ENCODE results near the gene MYOF.
A peak's percentile ranks its signal among the peaks of the same experiment; 100 is the strongest.

The MYOF gene

DNA sequence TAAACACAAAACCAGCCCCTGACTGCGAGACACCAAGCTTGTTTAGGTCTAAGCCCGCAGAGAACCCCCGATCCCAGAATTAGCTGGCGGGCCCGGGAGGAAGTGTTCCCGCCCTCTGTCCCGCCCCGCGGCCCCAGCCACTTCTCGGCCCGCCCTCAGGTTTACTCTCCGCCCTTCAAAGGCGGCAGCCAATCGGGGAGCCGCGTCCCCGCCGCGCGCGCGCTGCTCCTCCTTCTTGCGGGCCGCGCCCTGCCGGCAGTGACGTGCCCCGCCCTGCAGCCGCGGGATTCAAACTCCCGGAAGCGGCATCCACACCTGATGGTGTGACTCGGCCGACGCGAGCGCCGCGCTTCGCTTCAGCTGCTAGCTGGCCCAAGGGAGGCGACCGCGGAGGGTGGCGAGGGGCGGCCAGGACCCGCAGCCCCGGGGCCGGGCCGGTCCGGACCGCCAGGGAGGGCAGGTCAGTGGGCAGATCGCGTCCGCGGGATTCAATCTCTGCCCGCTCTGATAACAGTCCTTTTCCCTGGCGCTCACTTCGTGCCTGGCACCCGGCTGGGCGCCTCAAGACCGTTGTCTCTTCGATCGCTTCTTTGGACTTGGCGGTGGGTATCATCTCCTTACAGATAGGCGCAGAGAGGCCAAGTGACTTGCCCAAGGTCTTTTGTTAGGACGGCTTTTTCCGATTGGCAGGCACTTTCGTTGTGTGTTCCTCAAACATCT is 14.3 kb upstream of the MYOF start, which contains the start of gene CEP55:
Gene CEP55, plus strand, starts transcription at position 291 of the 720 bp plus-strand sequence. CDS start 3,440 bp downstream, outside the sequence.
- H3K4me3 Mint-ChIP-seq: peak within 1 kb of the TSS; percentile 92
- H3K27me3 Mint-ChIP-seq (ENCODE audit: low read depth): no peaks in the 10 kb centered on the region
- H3K27ac Mint-ChIP-seq: peak within 1 kb of the TSS; percentile 90
- peaks cover 44% of the 10 kb centered on the region for H3K4me1 Mint-ChIP-seq (ENCODE audit: low read depth)
- peaks cover 22% of the 10 kb centered on the region for H3K36me3 Mint-ChIP-seq (ENCODE audit: low read depth)
- no peaks in the 10 kb centered on the region for H3K9me3 Mint-ChIP-seq
- peak; percentile 96 for DNase-seq (ENCODE audit: low spot score)

GRCh38 chr10:93495654-93496321 is 13.7 kb upstream of the MYOF start:
- Mint-ChIP-seq H3K4me1 (ENCODE audit: low read depth) (peaks cover 42% of the 10 kb centered on the region), H3K27ac (peak overlapping the region; percentile 90), H3K9me3 (no peaks in the 10 kb centered on the region), H3K36me3 (ENCODE audit: low read depth) (peaks cover 20% of the 10 kb centered on the region), H3K4me3 (peak overlapping the region; percentile 92), H3K27me3 (ENCODE audit: low read depth) (no peaks in the 10 kb centered on the region)
- no peak for DNase-seq (ENCODE audit: low spot score)

GRCh38 chr10:93494494-93494893 is 12.4 kb upstream of the MYOF start:
- Mint-ChIP-seq H3K27me3 (ENCODE audit: low read depth) (no peaks in the 10 kb centered on the region), H3K4me1 (ENCODE audit: low read depth) (peaks cover 30% of the 10 kb centered on the region), H3K9me3 (no peaks in the 10 kb centered on the region), H3K27ac (no peak overlapping the region), H3K36me3 (ENCODE audit: low read depth) (peaks cover 8% of the 10 kb centered on the region), H3K4me3 (no peak overlapping the region)
- DNase-seq (ENCODE audit: low spot score): no peak

DNA sequence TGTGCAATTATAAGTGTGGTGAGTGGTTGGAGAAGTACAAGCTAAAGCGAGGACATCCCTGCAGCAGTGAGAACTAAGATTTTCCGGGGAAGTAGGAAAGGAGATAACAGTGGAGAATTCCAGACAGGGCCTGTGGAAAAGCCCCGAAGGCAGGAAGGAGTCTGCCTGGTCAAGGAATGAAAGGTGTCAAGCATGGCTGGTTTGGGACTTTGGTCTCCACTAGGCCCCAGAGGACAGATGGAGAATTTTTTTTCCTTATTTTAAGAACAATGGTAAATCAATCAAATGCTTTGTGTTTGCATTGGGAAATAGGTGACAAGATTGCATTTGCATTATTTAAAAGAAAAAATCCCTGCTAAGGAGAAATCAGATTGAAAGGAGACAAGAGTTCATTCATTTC is 11.0 kb upstream of the MYOF start:
- no peak overlapping the region for H3K27ac Mint-ChIP-seq
- no peaks in the 10 kb centered on the region for H3K9me3 Mint-ChIP-seq
- no peaks in the 10 kb centered on the region for H3K27me3 Mint-ChIP-seq (ENCODE audit: low read depth)
- no peak overlapping the region for H3K4me3 Mint-ChIP-seq
- DNase-seq (ENCODE audit: low spot score): no peak
- H3K4me1 Mint-ChIP-seq (ENCODE audit: low read depth): peaks cover 21% of the 10 kb centered on the region
- peaks cover 4% of the 10 kb centered on the region for H3K36me3 Mint-ChIP-seq (ENCODE audit: low read depth)

DNA sequence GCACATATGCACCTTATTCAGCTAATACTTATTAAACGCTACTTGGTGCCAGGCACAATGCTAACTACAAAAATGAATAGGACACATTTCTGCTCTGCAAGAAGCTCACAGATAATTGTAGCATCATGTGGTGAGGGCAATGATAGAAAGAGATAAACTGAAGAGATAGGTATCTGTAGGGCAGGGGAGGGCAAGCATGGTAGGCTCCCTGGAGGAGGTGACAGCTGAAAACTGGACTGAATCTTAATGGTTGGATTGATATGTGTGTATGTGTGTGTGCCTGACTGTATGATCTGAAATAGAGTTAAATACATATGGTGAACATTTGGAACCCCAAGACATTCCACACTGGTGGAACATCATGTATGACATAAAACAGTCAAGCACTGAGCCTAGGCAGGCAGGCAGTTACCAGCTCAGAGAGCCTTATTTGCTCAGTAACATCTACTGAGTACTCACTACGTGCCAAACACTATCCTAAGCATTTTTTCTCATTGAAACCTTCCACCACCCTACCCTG is 9.5 kb upstream of the MYOF start:
- Mint-ChIP-seq H3K4me1 (ENCODE audit: low read depth) (peaks cover 14% of the 10 kb centered on the region), H3K27me3 (ENCODE audit: low read depth) (no peaks in the 10 kb centered on the region), H3K4me3 (no peak overlapping the region), H3K27ac (no peak overlapping the region), H3K36me3 (ENCODE audit: low read depth) (no peaks in the 10 kb centered on the region), H3K9me3 (no peaks in the 10 kb centered on the region)
- no peak for DNase-seq (ENCODE audit: low spot score)

DNA sequence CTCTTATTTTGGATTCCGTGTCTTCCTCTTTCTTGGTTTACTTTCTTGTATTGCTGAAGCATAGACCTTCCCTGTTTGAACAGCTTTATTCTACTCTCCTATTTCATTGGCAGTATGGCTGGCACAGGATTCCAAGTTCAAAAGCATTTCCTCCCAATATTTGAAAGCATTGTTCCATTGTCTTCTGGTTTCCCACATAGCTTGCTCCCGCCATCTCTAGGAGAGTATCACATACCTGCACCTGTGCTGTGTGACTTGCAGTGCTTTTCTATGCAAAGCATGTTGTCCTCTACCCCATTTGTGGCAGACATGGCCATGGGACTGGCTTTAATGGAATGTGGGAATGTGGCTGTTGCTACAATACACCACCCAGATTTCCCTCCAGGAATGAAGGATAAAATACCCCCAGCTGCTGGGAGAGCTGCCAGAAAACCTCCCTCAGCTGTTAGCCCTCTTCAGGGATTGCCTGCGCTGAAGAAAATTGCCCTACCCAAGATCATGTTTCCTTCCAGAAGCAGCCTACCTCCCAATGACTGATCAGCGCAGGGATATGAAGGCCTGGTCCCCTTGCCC is 6.9 kb upstream of the MYOF start:
- no peak overlapping the region for H3K27ac Mint-ChIP-seq
- H3K27me3 Mint-ChIP-seq (ENCODE audit: low read depth): no peaks in the 10 kb centered on the region
- no peaks in the 10 kb centered on the region for H3K9me3 Mint-ChIP-seq

DNA sequence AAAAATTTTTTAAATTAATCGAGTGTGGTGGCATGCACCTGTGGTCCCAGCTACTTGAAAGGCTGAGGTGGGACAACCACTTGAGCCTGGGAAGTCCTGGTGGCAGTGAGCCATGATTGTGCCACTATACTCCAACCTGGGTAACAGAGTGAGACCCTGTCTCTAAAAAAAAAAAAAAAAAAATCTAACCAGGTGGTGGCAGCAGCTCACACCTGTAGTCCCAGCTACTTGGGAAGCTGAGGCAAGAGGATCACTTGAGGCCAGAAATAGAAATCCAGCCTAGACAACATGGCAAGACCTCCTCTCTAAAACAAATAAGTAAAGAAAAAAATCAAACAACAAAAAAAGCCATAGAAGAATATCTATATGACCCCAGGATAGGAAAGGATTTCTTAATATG is 3.6 kb upstream of the MYOF start:
- no peak overlapping the region for H3K27ac Mint-ChIP-seq
- peaks cover 17% of the 10 kb centered on the region for H3K4me1 Mint-ChIP-seq (ENCODE audit: low read depth)
- no peak for DNase-seq (ENCODE audit: low spot score)
- no peak overlapping the region for H3K4me3 Mint-ChIP-seq
- no peaks in the 10 kb centered on the region for H3K27me3 Mint-ChIP-seq (ENCODE audit: low read depth)
- no peaks in the 10 kb centered on the region for H3K36me3 Mint-ChIP-seq (ENCODE audit: low read depth)
- H3K9me3 Mint-ChIP-seq: no peaks in the 10 kb centered on the region

More for the DNA sequence above, 6.9 kb upstream of the MYOF start:
- H3K36me3 Mint-ChIP-seq (ENCODE audit: low read depth): no peaks in the 10 kb centered on the region
- H3K4me3 Mint-ChIP-seq: no peak overlapping the region
- DNase-seq (ENCODE audit: low spot score): no peak
- peaks cover 6% of the 10 kb centered on the region for H3K4me1 Mint-ChIP-seq (ENCODE audit: low read depth)

GRCh38 chr10:93481637-93482144 is 443 bp downstream of the MYOF start:
- peak overlapping the region; percentile 87 for H3K27ac Mint-ChIP-seq
- H3K27me3 Mint-ChIP-seq (ENCODE audit: low read depth): no peaks in the 10 kb centered on the region
- H3K36me3 Mint-ChIP-seq (ENCODE audit: low read depth): no peaks in the 10 kb centered on the region
- H3K4me3 Mint-ChIP-seq: peak overlapping the region; percentile 94
- no peaks in the 10 kb centered on the region for H3K9me3 Mint-ChIP-seq
- H3K4me1 Mint-ChIP-seq (ENCODE audit: low read depth): peaks cover 19% of the 10 kb centered on the region
- DNase-seq (ENCODE audit: low spot score): no peak

DNA sequence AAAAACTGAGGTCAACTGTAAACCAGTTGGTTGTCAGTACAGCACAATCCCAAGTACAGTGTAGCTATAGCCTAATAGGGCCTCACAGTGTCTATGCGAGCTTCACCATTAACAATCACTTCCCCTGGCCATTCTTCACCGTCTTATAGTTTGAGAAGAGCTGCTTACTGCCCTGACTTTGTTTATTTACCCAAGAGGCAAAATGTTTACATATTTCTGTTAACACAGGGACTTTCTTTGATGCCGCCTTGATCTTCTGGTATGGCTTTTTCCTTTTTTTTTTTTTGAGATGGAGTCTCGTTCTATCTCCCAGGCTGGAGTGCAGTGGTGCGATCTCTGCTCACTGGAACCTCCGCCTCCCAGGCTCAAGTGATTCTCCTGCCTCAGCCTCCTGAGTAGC is 3.3 kb downstream of the MYOF start:
- DNase-seq (ENCODE audit: low spot score): no peak
- no peak overlapping the region for H3K4me3 Mint-ChIP-seq
- H3K36me3 Mint-ChIP-seq (ENCODE audit: low read depth): no peaks in the 10 kb centered on the region
- H3K27ac Mint-ChIP-seq: no peak overlapping the region
- H3K27me3 Mint-ChIP-seq (ENCODE audit: low read depth): no peaks in the 10 kb centered on the region
- H3K4me1 Mint-ChIP-seq (ENCODE audit: low read depth): peaks cover 19% of the 10 kb centered on the region
- H3K9me3 Mint-ChIP-seq: no peaks in the 10 kb centered on the region

GRCh38 chr10:93476756-93477155 is 5.4 kb downstream of the MYOF start:
- no peaks in the 10 kb centered on the region for H3K36me3 Mint-ChIP-seq (ENCODE audit: low read depth)
- H3K27me3 Mint-ChIP-seq (ENCODE audit: low read depth): no peaks in the 10 kb centered on the region
- peaks cover 11% of the 10 kb centered on the region for H3K4me1 Mint-ChIP-seq (ENCODE audit: low read depth)
- H3K4me3 Mint-ChIP-seq: no peak overlapping the region
- no peak overlapping the region for H3K27ac Mint-ChIP-seq
- DNase-seq (ENCODE audit: low spot score): no peak
- no peaks in the 10 kb centered on the region for H3K9me3 Mint-ChIP-seq

- no peaks in the 10 kb centered on the region for H3K36me3 Mint-ChIP-seq (ENCODE audit: low read depth)
- H3K4me1 Mint-ChIP-seq (ENCODE audit: low read depth): peaks cover 3% of the 10 kb centered on the region
- no peaks in the 10 kb centered on the region for H3K9me3 Mint-ChIP-seq
- H3K4me3 Mint-ChIP-seq: no peak overlapping the region
- no peak overlapping the region for H3K27ac Mint-ChIP-seq
- no peaks in the 10 kb centered on the region for H3K27me3 Mint-ChIP-seq (ENCODE audit: low read depth)
- no peak for DNase-seq (ENCODE audit: low spot score)
Observed at GRCh38 chr10:93475871-93476270, 6.3 kb downstream of the MYOF start.

- Mint-ChIP-seq H3K27ac (no peak overlapping the region), H3K4me3 (no peak overlapping the region), H3K4me1 (ENCODE audit: low read depth) (peaks cover 2% of the 10 kb centered on the region), H3K9me3 (no peaks in the 10 kb centered on the region), H3K36me3 (ENCODE audit: low read depth) (no peaks in the 10 kb centered on the region), H3K27me3 (ENCODE audit: low read depth) (no peaks in the 10 kb centered on the region)
- DNase-seq (ENCODE audit: low spot score): no peak
Observed at GRCh38 chr10:93475227-93475626, 6.9 kb downstream of the MYOF start.

DNA sequence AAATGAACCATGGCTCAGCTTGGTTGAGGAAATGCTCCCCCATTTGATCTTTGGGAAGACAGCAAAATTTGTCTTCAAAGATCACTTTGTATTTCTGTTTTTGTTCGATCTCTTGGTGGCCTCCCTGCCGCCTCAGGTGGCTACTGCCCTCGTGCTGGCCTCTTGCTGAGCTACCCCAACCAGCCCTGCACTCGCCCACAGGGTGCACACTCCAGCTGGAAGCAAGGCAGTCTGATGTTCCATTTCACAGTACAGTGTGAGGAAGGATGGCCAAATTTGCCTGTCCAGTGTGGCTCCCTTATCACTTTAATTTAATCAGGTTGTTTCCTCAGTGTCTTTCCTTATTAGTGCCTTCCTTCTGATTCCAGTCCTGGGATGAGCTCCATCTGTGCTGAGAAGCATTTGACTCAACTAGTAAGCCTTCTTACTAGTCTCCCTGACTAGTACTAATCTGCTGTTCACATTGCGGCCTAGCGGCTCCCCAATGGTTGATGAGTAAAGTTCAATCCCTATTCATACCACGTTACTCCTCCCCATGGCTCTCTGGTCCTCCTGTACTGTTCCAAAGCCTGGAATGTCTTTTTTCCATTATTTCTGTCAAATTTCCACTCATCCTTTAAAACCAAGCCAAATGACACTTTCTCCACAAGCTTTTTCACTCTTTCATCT is 8.2 kb downstream of the MYOF start:
- Mint-ChIP-seq H3K4me1 (ENCODE audit: low read depth) (peaks cover 2% of the 10 kb centered on the region), H3K27ac (no peak overlapping the region), H3K36me3 (ENCODE audit: low read depth) (no peaks in the 10 kb centered on the region), H3K27me3 (ENCODE audit: low read depth) (no peaks in the 10 kb centered on the region), H3K9me3 (no peaks in the 10 kb centered on the region), H3K4me3 (no peak overlapping the region)
- no peak for DNase-seq (ENCODE audit: low spot score)

DNA sequence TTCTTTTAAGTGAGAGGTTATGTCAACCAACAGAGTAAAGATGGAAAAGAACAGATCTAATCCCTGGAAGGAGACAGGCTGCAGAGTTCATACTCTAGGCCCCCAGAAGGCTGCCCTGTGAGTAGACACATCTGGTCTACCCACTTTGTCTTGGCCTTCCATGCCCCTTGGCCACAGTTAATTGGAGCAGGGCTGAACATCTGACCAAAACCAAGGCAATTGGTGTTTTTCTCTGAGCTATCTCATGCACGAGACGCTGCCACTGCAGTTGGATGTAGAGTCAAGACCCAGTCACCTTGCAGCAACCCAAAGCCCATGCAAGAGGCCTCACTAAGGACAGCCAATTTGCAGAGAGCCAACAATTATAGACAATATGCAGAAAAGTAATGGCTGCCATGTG is 9.0 kb downstream of the MYOF start:
- H3K27me3 Mint-ChIP-seq (ENCODE audit: low read depth): no peaks in the 10 kb centered on the region
- no peaks in the 10 kb centered on the region for H3K4me1 Mint-ChIP-seq (ENCODE audit: low read depth)
- H3K36me3 Mint-ChIP-seq (ENCODE audit: low read depth): no peaks in the 10 kb centered on the region
- no peak overlapping the region for H3K4me3 Mint-ChIP-seq
- no peak overlapping the region for H3K27ac Mint-ChIP-seq
- no peaks in the 10 kb centered on the region for H3K9me3 Mint-ChIP-seq
- DNase-seq (ENCODE audit: low spot score): no peak

Data from T-helper 2 cell treated with Interferon-gamma antibody and Interleukin-4, amounts not matched to agents 5 μg/mL and 100 μg/mL, for 36 hours (primary cell).